HUES48 (cell line): ENCODE results near the gene MYZAP.

Source experiments
- H3K27ac ChIP-seq: one replicate; pipeline ENCODE4 v1.7.0; 2013; ENCODE audit warnings: low read depth, low read length, inconsistent platforms
- H3K27me3 ChIP-seq: 2 replicates; pipeline ENCODE4 v1.6.1; 2013; ENCODE audit warnings: mild to moderate bottlenecking, low read length; ENCODE audit not compliant: control insufficient read depth, insufficient read depth
- H3K36me3 ChIP-seq: 2 replicates; pipeline ENCODE4 v1.6.1; 2013; ENCODE audit warnings: low read length; ENCODE audit not compliant: control insufficient read depth, insufficient read depth
- H3K4me1 ChIP-seq: 2 replicates; pipeline ENCODE4 v1.6.1; 2013; ENCODE audit warnings: mild to moderate bottlenecking, low read length; ENCODE audit not compliant: control insufficient read depth, insufficient read depth
- H3K4me3 ChIP-seq: 2 replicates; pipeline ENCODE4 v1.5.1; 2013; ENCODE audit warnings: mild to moderate bottlenecking, low read depth, low read length
- H3K9ac ChIP-seq: 2 replicates; pipeline ENCODE4 v1.6.1; 2013; ENCODE audit warnings: mild to moderate bottlenecking, low read depth, low read length, moderate library complexity
- H3K9me3 ChIP-seq: 2 replicates; pipeline ENCODE4 v1.6.1; 2013; ENCODE audit warnings: low read length; ENCODE audit not compliant: control insufficient read depth, insufficient read depth

The MYZAP gene

GRCh38 chr15:57698243-57698642 is 106.5 kb downstream of the MYZAP start:
- Histone ChIP-seq H3K36me3 (no peaks in the 10 kb centered on the region), H3K27ac (no peak overlapping the region), H3K4me3 (no peak overlapping the region)

GRCh38 chr15:57698991-57699390 is 107.3 kb downstream of the MYZAP start:
- Histone ChIP-seq H3K4me1 (no peaks in the 10 kb centered on the region), H3K9me3 (no peaks in the 10 kb centered on the region), H3K27me3 (peaks cover 21% of the 10 kb centered on the region), H3K27ac (no peak overlapping the region), H3K36me3 (no peaks in the 10 kb centered on the region), H3K9ac (no peak overlapping the region), H3K4me3 (no peak overlapping the region)

More at GRCh38 chr15:57698243-57698642, 106.5 kb downstream of the MYZAP start:
- Histone ChIP-seq H3K9ac (no peak overlapping the region), H3K27me3 (peaks cover 17% of the 10 kb centered on the region), H3K9me3 (no peaks in the 10 kb centered on the region), H3K4me1 (no peaks in the 10 kb centered on the region)

- H3K4me3 ChIP-seq, result no peak overlapping the region
- H3K27ac ChIP-seq, result no peak overlapping the region
- peaks cover 4% of the 10 kb centered on the region; the same call in 1 of the 2 replicates for H3K9me3 ChIP-seq
- H3K4me1 ChIP-seq, result peaks cover 4% of the 10 kb centered on the region; the same call in 1 of the 2 replicates
- H3K27me3 ChIP-seq, result peaks cover 24% of the 10 kb centered on the region
- 0 out of 2 replicates have a peak, but pooled peaks cover under 1% of the 10 kb centered on the region for H3K36me3 ChIP-seq
- no peak overlapping the region for H3K9ac ChIP-seq
Observed at GRCh38 chr15:57703387-57703786, 111.7 kb downstream of the MYZAP start.

- H3K4me3 ChIP-seq, result no peak overlapping the region
- H3K4me1 ChIP-seq, result peaks cover 4% of the 10 kb centered on the region; the same call in 1 of the 2 replicates
- peaks cover 4% of the 10 kb centered on the region; the same call in 1 of the 2 replicates for H3K9me3 ChIP-seq
- no peak overlapping the region for H3K9ac ChIP-seq
- no peak overlapping the region for H3K27ac ChIP-seq
- peaks cover 24% of the 10 kb centered on the region for H3K27me3 ChIP-seq
- peaks cover 10% of the 10 kb centered on the region for H3K36me3 ChIP-seq
Observed at GRCh38 chr15:57704441-57704840, 112.7 kb downstream of the MYZAP start.

- H3K4me1 ChIP-seq, result peaks cover 4% of the 10 kb centered on the region; the same call in 1 of the 2 replicates
- H3K27me3 ChIP-seq, result peaks cover 21% of the 10 kb centered on the region
- peaks cover 4% of the 10 kb centered on the region; the same call in 1 of the 2 replicates for H3K9me3 ChIP-seq
- H3K4me3 ChIP-seq, result peak overlapping the region; percentile 82
- H3K27ac ChIP-seq, result peak overlapping the region; percentile 83
- H3K9ac ChIP-seq, result peak overlapping the region; percentile 97
- H3K36me3 ChIP-seq, result peaks cover 24% of the 10 kb centered on the region
Observed at GRCh38 chr15:57705746-57706404, 114.2 kb downstream of the MYZAP start.

- H3K27me3 ChIP-seq, result peaks cover 20% of the 10 kb centered on the region
- H3K27ac ChIP-seq, result peak within 1 kb of the TSS; percentile 83
- peaks cover 4% of the 10 kb centered on the region; the same call in 1 of the 2 replicates for H3K9me3 ChIP-seq
- peaks cover 31% of the 10 kb centered on the region for H3K36me3 ChIP-seq
- H3K9ac ChIP-seq, result peak within 1 kb of the TSS; percentile 97
- peak within 1 kb of the TSS; percentile 82 for H3K4me3 ChIP-seq
- peaks cover 4% of the 10 kb centered on the region; the same call in 1 of the 2 replicates for H3K4me1 ChIP-seq
Observed at GRCh38 chr15:57706405-57707209, 114.9 kb downstream of the MYZAP start, which contains the start of gene POLR2M. Gene POLR2M, plus strand, starts transcription at chr15:57706714. Its CDS starts 129 bp downstream, at chr15:57706843.

GRCh38 chr15:57708047-57708446 is 116.3 kb downstream of the MYZAP start:
- peaks cover 4% of the 10 kb centered on the region; the same call in 1 of the 2 replicates for H3K9me3 ChIP-seq
- H3K27me3 ChIP-seq, result peaks cover 9% of the 10 kb centered on the region; the same call in 1 of the 2 replicates
- H3K4me1 ChIP-seq, result peaks cover 4% of the 10 kb centered on the region; the same call in 1 of the 2 replicates
- H3K36me3 ChIP-seq, result peaks cover 46% of the 10 kb centered on the region
- no peak overlapping the region for H3K27ac ChIP-seq
- peak overlapping the region; percentile 82 for H3K4me3 ChIP-seq
- H3K9ac ChIP-seq, result no peak overlapping the region

- Histone ChIP-seq H3K4me1 (no peaks in the 10 kb centered on the region), H3K27ac (no peak overlapping the region), H3K27me3 (no peaks in the 10 kb centered on the region), H3K9me3 (no peaks in the 10 kb centered on the region), H3K36me3 (peaks cover 25% of the 10 kb centered on the region), H3K4me3 (no peak overlapping the region), H3K9ac (no peak overlapping the region)
Observed at GRCh38 chr15:57718309-57718708, 126.6 kb downstream of the MYZAP start.

GRCh38 chr15:57720867-57721266 is 129.2 kb downstream of the MYZAP start:
- Histone ChIP-seq H3K4me3 (no peak overlapping the region), H3K9ac (no peak overlapping the region), H3K4me1 (no peaks in the 10 kb centered on the region), H3K9me3 (no peaks in the 10 kb centered on the region), H3K27me3 (no peaks in the 10 kb centered on the region), H3K36me3 (peaks cover 6% of the 10 kb centered on the region), H3K27ac (no peak overlapping the region)

- Histone ChIP-seq H3K4me3 (no peak overlapping the region), H3K9ac (no peak overlapping the region), H3K27me3 (no peaks in the 10 kb centered on the region), H3K36me3 (no peaks in the 10 kb centered on the region), H3K9me3 (no peaks in the 10 kb centered on the region), H3K27ac (no peak overlapping the region), H3K4me1 (peaks cover under 1% of the 10 kb centered on the region; the same call in 1 of the 2 replicates)
Observed at GRCh38 chr15:57726411-57726810, 134.7 kb downstream of the MYZAP start.
